HL-60 (cell line): ENCODE data around the gene TSPAN10.

Source experiments
- CTCF ChIP-seq: IDR thresholded peaks from one replicate; pipeline ENCODE4 v1.5.1; 2011; ENCODE audit warnings: low read length, control low read depth, inconsistent platforms; ENCODE audit not compliant: insufficient read depth
- GABPA ChIP-seq: IDR thresholded peaks from 2 replicates; pipeline ENCODE4 v1.6.1; 2012; ENCODE audit warnings: low read depth
- POLR2AphosphoS5 ChIP-seq: IDR thresholded peaks from 2 replicates; pipeline ENCODE4 v1.6.1; 2012; ENCODE audit warnings: low read depth
- SPI1 ChIP-seq: IDR thresholded peaks from 2 replicates; pipeline ENCODE4 v1.6.1; 2012; ENCODE audit warnings: low read depth, mild to moderate bottlenecking, borderline replicate concordance
- TF ChIP-seq, protein P1 (sequence below): IDR thresholded peaks from 2 replicates; pipeline ENCODE4 v1.6.1; 2012; ENCODE audit warnings: low read depth; ENCODE audit not compliant: insufficient replicate concordance

DNA sequence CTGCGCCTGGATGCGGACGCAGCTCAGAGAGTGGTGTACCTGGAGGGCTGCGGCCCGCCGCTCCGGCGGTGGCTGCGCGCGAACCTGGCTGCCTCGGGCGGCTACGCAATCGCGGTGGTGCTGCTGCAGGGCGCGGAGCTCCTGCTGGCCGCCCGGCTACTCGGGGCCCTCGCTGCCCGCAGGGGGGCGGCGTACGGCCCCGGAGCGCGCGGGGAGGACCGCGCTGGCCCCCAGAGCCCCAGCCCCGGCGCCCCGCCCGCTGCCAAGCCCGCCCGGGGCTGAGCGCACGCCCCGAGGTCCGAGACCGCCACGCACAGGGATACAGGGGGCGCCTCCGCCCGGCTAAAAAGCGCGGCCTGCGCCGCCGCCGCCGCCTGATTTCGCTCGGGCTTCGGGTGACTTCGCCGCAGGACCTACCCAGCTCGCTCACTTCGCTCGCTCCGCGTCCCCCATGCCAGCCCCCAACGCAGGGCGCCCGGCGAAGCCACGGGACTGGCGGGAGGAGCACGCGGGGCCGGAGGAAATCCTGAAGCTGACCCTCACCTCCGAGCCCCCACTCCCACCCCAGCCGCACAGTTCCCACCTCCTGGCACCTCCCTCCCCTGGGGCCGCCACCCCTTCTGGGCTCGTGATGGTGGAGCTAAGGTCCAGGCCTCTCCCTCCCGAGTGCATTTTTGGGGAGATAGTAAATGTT is 11.2 kb downstream of the TSPAN10 start:
- no peak for TF ChIP-seq CTCF
- no peak for TF ChIP-seq POLR2AphosphoS5
- TF ChIP-seq, protein P1, sequence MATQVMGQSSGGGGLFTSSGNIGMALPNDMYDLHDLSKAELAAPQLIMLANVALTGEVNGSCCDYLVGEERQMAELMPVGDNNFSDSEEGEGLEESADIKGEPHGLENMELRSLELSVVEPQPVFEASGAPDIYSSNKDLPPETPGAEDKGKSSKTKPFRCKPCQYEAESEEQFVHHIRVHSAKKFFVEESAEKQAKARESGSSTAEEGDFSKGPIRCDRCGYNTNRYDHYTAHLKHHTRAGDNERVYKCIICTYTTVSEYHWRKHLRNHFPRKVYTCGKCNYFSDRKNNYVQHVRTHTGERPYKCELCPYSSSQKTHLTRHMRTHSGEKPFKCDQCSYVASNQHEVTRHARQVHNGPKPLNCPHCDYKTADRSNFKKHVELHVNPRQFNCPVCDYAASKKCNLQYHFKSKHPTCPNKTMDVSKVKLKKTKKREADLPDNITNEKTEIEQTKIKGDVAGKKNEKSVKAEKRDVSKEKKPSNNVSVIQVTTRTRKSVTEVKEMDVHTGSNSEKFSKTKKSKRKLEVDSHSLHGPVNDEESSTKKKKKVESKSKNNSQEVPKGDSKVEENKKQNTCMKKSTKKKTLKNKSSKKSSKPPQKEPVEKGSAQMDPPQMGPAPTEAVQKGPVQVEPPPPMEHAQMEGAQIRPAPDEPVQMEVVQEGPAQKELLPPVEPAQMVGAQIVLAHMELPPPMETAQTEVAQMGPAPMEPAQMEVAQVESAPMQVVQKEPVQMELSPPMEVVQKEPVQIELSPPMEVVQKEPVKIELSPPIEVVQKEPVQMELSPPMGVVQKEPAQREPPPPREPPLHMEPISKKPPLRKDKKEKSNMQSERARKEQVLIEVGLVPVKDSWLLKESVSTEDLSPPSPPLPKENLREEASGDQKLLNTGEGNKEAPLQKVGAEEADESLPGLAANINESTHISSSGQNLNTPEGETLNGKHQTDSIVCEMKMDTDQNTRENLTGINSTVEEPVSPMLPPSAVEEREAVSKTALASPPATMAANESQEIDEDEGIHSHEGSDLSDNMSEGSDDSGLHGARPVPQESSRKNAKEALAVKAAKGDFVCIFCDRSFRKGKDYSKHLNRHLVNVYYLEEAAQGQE: no peak
- no peak for TF ChIP-seq SPI1
- TF ChIP-seq GABPA: no peak
